ENCODE measurements around the gene DNAAF3. TPM values are rescaled to one million over a fixed set of nuclear protein-coding genes. Genes with fewer than 3 reads are reported as not detected.
"Not testable (repeated sequence)": the region's sequence is repeated elsewhere in the genome, so short reads cannot be mapped to it uniquely, and the experiment has no call there.

Gene DNAAF3
- total RNA-seq, 1 experiment from 2014 or later: 4.0 TPM

DNA sequence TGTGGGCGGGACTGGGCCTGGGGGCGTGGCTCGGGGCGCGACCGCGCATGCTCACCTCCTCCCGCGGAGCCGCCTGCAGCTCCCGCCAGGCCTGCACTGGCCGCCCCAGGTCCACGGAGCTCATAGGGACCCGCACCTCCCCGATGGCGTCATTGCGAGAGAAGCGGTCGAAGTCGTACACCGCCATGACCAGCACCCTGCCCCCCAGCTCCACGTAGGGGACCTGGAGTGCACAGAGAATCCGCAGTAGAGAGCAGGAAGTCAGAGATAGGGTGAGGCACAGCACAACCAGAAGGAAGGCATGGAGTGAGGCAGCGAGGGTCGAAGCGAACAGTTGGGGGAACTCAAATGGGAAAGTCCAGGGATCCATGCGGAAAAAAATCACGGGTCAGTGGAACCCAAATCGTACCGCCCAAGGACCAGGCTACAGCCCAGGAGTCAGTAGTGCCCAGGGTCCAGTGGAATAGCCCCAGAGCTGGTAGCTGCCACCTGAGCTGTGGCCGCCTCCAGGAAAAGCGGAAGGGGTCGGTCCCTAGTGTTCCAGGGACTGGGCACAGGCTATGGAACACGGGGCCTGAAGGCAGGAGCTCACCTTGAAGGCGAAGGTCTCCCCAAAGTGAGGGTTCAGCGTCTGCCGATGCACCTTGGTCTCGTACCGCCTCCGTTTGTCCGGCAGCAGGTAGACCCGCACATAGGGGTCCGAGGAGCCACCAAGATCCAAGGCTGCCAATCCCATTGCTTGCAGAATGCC is 8.9 kb upstream of the DNAAF3 start:
- DNase-seq (ENCODE audit: low read depth): no peak

DNA sequence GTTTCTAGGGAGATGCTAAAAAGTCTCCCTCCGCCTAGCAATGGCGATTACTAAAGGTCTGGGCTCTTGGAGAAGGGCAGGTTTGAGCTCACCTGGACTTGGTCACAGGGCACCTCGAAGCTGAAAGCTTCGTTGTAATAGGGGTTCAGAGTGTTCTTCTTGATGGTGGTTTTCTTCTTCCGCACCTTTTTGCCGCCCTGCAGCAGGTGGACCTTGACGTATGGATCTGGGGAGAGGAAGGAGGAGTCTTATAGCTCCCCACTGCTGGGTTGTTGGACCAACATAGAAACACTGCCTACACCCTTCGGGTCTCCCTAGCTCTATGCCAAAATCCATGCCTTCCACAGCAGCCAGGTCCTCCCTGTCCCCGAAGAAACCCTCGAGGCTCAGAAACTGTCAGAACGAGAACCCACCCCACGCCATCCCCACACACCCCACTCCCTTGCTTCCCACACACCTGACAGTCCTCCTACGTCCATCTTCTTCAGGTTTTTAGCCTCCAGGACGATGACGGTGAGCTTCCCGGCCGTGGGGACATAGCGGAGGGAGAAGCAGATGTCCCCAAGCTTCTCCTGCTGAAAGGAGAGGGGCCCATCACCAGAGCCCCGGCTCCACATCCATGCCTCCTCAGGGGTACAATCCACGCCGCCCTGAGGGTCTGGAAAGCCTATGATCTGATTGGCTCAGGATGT is 8.2 kb upstream of the DNAAF3 start:
- DNase-seq (ENCODE audit: low read depth): no peak

DNA sequence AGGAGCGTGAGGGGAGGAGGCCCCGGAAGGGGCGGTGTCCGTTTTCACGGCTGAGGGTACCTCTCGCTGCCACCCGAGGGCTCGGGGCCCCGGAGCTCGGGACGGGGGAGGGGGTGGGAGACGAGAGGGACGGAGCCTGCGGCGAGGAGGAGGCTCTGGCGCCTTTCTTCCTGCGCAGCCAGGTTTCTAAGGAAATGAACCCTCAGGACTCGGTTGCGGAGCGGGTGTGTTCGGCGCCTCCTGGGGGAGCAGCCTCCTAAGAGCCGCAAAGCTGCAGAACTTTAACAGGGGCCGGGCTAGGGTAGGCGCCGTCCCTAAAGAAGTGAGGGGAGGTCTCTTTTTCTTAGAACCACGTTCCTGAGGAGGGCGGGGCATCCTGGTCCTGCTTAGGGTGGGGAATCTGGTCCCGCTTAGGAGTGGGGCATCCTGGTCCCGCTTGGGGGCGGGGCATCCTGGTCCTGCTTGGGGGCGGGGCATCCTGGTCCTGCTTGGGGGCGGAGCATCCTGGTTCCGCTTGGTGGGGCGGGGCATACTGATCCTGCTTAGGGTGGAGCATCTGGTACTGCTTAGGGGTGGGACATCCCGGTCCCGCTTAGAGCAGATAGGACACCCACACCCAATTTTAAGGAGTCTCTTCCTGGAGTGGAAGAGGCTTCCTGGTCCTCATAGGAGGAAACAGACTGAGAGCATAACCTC is 7.4 kb upstream of the DNAAF3 start:
- peak; percentile 63 for DNase-seq (ENCODE audit: low read depth)

DNA sequence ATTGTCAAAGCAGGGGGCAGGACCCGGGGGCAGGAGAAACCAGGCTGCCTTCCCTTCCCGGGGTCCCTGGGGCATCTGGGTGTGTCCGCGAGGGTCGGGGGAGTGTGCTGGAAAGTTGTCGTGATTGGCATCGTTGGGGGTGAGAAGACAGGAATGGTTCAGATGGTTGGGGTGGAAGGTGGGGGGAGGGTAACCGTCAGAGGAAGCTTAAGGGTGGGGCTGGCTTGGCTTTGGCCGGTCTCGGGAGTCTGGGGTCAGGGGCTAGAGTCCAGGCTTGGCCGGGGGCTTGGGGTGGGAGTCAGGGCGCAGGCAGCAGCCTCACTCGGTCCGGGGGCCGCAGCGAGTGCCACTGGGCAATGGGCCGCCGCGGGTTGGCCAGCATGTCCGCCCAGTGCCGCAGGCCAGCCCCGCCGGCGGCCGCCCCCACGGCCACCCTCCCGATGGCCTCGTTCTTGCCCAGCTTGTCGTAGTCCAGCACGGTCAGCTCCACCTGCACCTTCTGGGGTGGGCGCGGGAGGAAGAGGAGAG is 6.8 kb upstream of the DNAAF3 start:
- DNase-seq (ENCODE audit: low read depth): no peak

DNA sequence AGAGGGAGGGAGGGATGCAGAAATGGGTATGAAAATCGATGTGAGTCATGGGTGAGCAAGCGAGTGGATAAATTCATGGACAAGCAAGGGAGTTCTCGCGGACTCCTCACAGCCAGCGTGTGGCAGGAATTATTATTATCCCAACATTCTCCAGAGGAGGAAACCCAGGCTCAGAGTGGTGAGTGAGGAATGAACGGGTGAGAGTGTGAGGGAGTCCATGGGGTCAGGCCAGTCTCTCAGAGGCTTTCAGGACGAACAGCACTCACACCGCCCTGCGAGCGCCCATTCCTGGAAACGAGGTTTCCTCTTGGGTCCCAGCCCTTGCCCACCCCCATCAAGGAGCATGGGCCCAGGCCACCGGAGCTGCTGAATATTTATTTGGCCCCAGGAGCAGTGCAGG is 6.3 kb upstream of the DNAAF3 start:
- DNase-seq (ENCODE audit: low read depth): peak; percentile 54

DNA sequence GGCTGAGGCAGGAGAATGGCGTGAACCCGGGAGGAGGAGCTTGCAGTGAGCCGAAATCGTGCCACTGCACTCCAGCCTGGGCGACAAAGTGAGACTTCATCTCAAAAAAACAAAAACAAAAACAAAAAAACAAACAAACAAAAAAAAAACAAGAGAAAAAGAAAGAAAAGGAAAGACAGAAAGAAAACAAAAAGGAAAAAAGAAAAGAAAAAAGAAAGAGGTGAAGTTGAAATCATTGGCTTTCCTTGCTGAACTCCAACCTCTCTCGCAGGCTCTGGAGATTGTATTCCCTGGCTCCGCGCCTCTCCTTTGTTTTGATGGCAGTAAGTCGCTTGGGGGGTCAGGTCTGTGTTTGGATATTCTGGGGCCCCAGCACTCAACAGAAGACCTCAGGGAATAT is 5.9 kb upstream of the DNAAF3 start:
- DNase-seq (ENCODE audit: low read depth): not testable (repeated sequence)

DNA sequence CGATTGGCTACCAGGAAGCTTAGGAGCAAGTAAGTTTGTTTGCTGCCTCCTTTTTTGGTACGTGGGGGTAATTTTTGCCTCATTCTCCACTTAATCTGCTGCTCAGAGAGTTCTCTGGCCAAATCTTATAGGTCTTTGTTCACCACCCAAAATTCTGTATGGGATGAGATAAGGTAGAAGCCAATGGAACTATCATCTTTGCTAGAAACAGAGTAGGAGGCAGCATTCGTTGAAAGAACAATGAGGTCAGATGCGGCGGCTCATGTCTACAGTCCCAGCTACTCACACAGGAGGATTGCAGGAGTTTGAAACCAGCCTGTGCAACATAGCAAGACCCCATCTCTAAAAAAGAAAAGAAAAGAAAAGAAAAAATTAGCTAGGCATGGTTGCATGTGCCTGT is 5.0 kb upstream of the DNAAF3 start:
- no peak for DNase-seq (ENCODE audit: low read depth)

DNA sequence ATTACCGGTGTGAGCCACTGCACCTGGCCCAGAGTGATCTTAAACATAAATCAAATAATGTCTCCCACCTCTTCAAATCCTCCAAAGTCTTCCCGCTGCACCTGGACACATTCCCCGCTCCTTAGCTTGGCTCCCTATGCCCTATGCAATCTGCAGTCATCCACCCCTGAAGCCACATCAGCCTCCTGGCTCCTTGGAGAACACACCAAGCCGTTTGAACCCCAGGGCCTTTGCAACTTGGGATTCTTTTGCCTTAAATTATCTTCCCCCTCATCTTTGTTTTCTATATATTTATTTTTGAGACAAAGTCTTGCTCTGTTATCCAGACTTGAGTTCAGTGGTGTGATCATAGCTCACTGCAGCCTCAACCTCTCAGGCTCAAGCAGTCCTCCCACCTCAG is 2.7 kb upstream of the DNAAF3 start:
- no peak for DNase-seq (ENCODE audit: low read depth)

DNA sequence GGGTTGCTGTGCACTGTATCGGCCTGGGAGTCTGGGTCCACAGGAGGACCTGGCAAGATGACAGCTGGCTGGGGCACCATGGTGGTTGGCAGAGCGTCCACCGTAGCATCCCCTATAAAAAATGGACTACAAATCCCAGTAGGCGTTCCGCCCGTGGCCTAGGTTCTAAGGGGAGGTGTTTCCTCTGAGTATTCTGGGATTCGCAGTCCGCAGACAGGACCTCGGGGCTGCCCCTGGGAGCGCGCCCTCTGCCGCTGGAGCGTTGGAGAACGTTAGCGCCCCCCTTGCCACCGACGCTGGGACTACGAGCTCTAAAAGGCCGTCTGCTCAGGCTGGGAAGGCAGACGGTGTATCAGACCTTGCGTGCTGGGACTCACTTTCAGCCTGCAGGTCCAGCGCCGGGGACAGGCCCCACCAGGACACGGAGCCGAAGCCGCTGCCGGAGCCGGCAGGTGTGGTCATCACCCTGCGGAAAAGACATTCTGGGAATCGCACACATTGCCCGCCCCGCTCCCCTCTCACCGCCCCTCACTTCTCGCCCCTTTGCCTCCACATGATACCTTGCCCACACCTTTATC is 372 bp downstream of the DNAAF3 start:
- DNase-seq (ENCODE audit: low read depth): peak; percentile 77

DNA sequence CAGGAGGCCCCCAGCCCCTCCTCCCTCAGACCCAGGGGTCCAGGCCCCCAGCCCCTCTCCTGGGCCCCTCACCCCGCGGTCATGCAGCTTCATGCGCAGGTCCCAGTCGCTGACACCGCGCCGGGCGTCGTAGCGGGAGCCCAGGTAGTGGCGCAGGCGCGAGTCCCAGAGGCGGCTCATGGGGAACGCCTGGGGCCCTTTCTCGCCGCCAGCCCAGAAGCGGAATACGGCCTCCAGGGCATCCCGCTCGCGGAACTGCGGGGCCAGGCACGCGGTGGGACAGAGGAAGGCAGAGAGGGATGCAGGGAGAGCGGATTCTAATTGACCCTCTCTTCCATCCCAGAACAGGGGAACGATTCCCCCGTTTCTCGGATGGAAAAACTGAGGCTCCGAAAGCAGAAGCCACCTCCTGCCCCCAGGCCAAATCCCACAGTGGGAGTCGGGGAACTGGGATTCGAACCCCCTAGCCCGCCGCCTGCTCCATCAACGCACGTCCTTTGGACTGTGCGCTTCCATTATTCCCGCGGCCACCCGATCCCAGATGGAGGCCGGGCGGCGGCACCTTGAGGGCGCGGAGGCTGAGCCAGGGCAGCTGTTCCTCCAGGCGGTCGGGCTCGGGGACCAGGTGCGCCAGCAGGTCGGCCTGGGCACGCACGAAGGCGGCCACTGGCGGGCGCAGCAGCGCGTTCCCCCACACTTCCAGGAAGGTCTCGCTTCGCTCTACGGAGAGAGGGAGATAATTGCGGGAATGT is 4.7 kb downstream of the DNAAF3 start:
- no peak for DNase-seq (ENCODE audit: low read depth)

DNA sequence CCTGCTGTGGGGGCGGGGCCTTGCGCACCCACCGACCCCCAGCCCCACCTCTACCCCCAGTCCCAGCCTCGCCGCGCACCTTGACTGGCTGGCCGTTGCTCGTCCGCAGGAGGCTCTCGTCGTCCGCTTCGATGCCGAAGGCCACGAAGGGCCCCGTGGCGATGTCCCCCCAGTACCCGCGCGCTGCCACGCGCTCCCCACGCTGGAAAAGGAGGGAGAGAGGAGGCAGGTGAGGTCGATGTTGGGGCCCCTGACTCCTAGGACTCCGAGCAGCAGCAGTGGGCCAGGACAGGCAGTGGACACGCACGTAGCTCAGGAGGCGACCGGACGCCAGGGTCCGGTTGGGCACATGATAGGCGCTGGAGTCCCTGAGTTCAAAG is 5.4 kb downstream of the DNAAF3 start:
- no peak for DNase-seq (ENCODE audit: low read depth)

DNA sequence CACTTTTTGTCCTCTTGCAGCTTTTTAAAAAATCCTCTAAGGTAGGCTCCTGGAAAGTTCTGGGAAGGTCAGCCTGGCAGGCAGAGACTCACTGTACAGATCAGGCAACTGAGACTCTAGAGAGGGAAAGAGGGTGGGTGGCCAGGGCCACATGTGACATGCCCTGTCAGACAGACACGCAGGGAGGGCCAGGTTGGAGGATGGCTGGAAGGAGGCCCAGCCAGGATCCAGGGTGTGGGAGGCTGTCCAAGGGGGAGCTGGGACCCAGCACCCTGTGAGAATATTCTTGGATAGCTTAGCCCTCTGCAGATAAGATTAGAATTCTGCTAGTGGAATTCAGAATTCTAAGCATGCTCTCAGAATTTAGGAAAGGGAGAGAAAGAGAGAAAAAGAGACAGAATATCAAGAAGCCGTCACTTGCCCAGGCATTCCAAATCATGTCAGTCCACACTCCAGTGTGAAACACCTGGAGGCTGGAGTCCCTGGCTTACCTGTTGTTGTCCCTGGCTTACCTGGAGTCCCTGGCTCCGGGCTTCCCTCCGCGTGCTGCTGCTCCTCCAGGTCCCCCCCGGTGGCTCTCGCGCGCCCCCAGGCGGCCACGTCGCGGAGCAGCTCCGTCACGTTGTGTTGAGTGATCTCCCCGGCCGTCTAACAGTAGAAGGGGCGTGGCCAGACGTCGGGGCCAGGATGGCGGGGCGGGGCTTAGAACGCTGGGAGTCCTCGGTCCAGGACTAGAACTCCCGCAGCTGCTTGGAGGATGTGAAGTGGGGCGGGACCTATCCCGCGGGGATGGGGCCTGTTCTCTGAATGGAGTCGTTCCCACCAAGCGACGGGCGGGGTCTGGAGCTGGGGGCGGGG is 6.1 kb downstream of the DNAAF3 start:
- peak; percentile 88 for DNase-seq (ENCODE audit: low read depth)

DNA sequence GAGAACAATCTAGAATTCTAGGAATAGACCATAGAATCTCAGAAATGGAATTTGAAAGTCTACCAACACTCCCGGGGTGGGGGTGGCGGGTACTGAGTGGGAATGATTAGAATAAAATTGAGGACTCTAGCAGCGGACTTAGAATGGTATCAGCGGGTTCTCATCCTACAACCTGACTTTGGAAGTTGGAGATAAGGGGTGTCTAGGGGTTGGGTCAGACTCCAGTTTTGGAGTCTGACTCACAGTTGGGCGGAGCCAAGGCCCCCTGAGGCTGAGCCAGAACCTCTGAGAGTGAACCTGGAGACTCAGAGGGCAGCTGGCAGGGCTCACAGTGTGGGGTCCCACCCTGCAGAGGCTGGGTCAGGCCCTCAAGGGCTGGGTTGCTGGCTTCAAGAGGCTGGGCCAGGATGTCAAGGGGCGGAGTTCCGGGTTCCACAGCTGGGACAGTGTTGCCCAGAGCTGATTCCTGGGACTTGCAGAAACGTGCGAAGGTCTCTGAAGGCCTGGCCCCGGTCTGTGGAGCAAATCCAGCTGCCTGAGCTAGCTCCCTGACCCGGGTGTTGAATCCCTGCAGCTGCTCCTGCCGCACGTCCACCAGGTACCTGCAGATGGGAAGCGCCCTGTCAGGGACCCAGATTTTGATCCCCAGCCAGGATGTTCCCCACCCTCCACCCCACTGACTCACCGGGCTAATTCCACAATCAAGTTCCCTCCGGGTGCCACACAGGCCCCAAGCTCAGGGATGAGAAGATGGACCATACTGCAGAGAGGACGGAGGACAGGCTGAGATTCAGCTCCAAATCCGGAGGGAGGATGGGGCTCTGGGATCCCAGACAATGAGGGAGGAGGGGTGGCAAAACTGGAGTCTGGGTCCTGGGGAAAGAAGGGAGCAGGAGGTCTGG is 7.3 kb downstream of the DNAAF3 start:
- peak; percentile 63 for DNase-seq (ENCODE audit: low read depth)

DNA sequence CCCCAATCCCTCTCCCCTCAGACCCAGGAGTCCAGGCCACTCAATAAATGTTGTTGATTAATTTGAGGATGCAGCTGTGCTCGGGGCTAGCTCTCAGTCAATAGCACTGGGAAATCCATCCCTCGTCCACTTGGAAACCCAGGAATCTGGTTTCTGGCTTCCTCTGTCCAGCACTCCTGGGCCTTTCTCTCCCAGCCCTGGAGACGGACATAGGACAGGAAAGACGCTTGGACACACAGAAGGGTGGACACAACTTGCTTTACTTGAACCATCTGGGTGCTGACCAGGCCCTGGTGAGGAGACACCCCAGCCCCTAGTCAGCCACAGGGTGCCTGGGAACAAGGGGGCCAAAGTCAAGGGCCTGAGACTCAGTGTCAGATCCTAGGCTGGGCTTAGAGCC is 8.0 kb downstream of the DNAAF3 start:
- no peak for DNase-seq (ENCODE audit: low read depth)

DNA sequence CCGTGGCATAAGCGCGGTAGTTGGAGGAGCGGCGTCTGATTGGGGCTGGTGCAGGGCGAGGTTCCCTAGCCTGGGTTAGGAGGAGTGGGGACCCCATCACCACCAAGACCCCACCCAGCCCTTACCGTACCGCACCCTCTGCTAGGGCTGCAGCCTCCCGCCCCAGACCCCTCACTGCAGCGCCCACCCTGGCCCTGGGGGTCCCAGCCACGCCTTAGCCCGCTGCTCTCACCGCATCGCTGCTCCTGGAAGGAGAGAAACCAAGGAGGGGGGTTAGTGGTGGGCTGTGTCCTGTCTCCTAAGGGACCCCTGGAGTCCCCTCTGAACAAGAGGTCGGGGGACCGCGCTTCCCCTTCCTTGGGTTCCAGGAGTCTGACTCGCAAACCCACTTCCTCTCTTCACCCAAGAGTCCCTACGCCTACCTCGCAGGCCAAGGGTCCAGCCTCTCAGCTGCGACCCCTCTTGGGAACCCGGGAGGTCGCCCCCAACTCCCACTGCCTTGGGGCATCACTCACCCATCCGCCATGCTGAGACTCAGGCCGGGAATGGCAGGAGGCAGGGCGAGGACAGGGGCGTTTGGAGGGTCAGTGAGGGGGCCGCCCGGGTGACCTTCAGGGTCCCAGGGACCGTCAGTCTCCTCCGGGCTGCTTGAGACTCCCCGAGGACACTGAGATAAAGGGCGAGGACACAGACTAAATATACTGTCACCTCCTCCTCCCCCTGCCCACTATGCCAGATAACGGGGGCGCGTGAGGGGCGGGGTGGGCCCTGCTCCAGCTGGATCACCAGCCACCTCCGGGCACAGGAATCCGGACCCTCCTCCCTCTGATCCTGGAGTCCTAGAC is 9.1 kb downstream of the DNAAF3 start, which contains the start of gene TNNI3:
Gene TNNI3, minus strand, starts transcription at position 669 of the 845 bp plus-strand sequence. Its CDS starts 143 bp downstream, at position 526.
- DNase-seq (ENCODE audit: low read depth): no peak

DNA sequence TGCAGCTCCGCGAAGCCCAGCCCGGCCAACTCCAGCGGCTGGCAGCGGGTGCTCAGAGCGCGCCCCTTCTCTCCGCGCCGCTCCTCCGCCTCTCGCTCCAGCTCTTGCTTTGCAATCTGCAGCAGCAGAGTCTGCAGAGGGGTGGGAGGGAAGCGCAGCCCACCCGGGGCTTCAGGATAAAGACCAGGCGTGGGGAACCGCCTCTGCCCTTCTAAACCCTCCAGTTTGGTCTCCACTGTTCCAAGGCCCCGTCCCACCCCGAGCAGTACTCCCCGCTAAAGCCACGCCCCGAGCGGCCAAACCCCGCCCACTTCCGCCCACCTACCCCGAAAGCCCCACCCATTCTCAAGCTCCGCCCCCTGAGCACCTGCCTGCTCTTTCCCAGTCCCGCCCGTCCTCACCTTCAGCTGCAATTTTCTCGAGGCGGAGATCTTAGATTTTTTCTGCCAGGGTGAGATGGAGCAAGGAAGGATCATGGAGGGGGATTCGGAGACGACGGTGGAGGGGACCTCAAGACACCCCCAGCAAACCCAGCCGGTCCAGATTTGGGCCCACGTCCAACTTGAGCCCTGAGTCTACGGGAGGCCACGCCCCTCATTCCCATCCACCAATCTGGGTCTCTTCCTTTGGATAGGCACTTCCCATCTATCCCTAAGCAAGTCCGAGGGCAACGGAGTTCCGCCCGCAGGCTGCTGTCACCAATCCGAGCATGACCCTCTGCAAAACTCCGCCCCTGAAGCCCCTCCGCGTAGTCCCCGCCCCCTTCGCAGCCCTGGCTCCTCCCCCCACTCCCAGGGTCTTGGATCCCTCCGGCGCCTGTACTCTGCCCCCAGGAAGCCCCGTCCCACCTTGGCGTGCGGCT is 10.0 kb downstream of the DNAAF3 start:
- DNase-seq (ENCODE audit: low read depth): peak; percentile 46

DNA sequence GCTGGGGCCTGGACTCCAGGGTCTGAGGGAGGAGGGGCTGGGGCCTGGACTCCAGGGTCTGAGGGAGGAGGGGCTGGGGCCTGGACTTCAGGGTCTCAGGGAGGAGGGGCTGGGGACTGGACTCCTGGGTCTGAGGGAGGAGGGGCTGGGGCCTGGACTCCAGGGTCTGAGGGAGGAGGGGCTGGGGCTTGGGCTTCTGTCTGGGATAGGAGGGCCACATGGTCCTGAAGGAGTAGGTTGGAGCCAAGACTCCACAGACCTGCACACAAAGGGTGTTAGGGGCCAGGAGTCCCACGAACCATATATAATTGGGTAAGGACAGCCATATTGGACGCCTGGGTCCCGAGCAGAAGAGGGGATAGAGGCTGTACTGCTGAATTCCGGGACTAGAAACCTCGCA is 10.6 kb downstream of the DNAAF3 start:
- not testable (repeated sequence) for DNase-seq (ENCODE audit: low read depth)
